ENCODE data around the gene DEFB131B. TPM values are rescaled to one million over a fixed set of nuclear protein-coding genes. Genes with fewer than 3 reads are reported as not detected.

Gene DEFB131B
- total and polyA plus RNA-seq, 8 donors: 0.93 to 2.8 (median 2.4) TPM; not detected in 3

- DNase-seq (no peak), ATAC-seq (no peak)
- H3K27me3 ChIP-seq: no peaks in the 10 kb centered on the region
- intact Hi-C loops (cut with DNase I): no loop called here
- H3K36me3 ChIP-seq: peaks cover 0 to 80% of the 10 kb centered on the region in 2 donors
- H3K9me3 ChIP-seq: no peaks in the 10 kb centered on the region
- no peak for TF ChIP-seq CTCF (IDR thresholded peaks at IDR 0.05)
- H3K4me3 ChIP-seq: no peak overlapping the region
- H3K27ac ChIP-seq: no peak overlapping the region
- no peaks in the 10 kb centered on the region for H3K4me1 ChIP-seq
Observed at GRCh38 chr11:71914617-71915189, 36.5 kb downstream of the DEFB131B start.

GRCh38 chr11:71917646-71918140 is 39.4 kb downstream of the DEFB131B start:
- no peak overlapping the region for H3K4me3 ChIP-seq
- peaks cover 0 to 68% of the 10 kb centered on the region in 2 donors for H3K36me3 ChIP-seq
- no peaks in the 10 kb centered on the region for H3K4me1 ChIP-seq
- no peaks in the 10 kb centered on the region for H3K9me3 ChIP-seq
- intact Hi-C loops (cut with DNase I): no loop called here
- TF ChIP-seq CTCF (IDR thresholded peaks at IDR 0.05): no peak
- no peaks in the 10 kb centered on the region for H3K27me3 ChIP-seq
- no peak overlapping the region for H3K27ac ChIP-seq
- ATAC-seq: no peak
- no peak for DNase-seq

GRCh38 chr11:71927820-71928736 is 49.8 kb downstream of the DEFB131B start, which contains the start of gene XNDC1N:
TSS of gene XNDC1N (minus strand) at chr11:71928594. CDS start at chr11:71923353, 5,241 bp downstream.
- DNase-seq (peak in 2 of 4 donors; percentile 81 to 91), ATAC-seq (peak; percentile 95)
- peak within 1 kb of the TSS; percentile 88 to 93 for H3K27ac ChIP-seq
- TF ChIP-seq CTCF (IDR thresholded peaks at IDR 0.05): no peak
- H3K36me3 ChIP-seq: peaks cover 0 to 7% of the 10 kb centered on the region in 2 donors
- H3K4me3 ChIP-seq: peak within 1 kb of the TSS; percentile 89 to 91
- H3K9me3 ChIP-seq: no peaks in the 10 kb centered on the region
- H3K27me3 ChIP-seq: no peaks in the 10 kb centered on the region
- intact Hi-C loops (cut with DNase I): no loop called here
- H3K4me1 ChIP-seq: peaks cover 5 to 39% of the 10 kb centered on the region in 2 donors

- Histone ChIP-seq H3K36me3 (peaks cover 0 to 7% of the 10 kb centered on the region in 2 donors), H3K4me3 (peak within 1 kb of the TSS; percentile 89 to 91), H3K27me3 (no peaks in the 10 kb centered on the region), H3K4me1 (peaks cover 5 to 39% of the 10 kb centered on the region in 2 donors), H3K27ac (peak within 1 kb of the TSS; percentile 88 to 93), H3K9me3 (no peaks in the 10 kb centered on the region)
- DNase-seq (peak; percentile 95 to 98 (median 96)), ATAC-seq (peak; percentile 99)
- intact Hi-C loops (cut with DNase I): no loop called here
- no peak for TF ChIP-seq CTCF (IDR thresholded peaks at IDR 0.05)
Observed at GRCh38 chr11:71928737-71929443, 50.6 kb downstream of the DEFB131B start, which contains the start of gene RNF121. TSS of gene RNF121 (plus strand) at chr11:71929046. CDS start at chr11:71929062, 16 bp downstream.

Data from left lung (tissue), 10 donors.